Activated T-cell treated with anti-CD3 and anti-CD28 coated beads, Interleukin-2, amount 50 U/mL, for 72 hours (primary cell): ENCODE measurements around the gene TIGD7. TPM values are rescaled to one million over a fixed set of nuclear protein-coding genes. Genes with fewer than 3 reads are reported as not detected.

Experiments used
- ATAC-seq, 2 donors: fragments of 150-1000 bp; cut with Tn5 transposase; replicated peaks in 1 of 2; 2 replicates each; pipeline ENCODE4 v1.10.0; 2021; ENCODE audit warnings: moderate library complexity in 2 of 2, mild to moderate bottlenecking in 1 of 2
- DNase-seq, 2 donors: peaks; one replicate each; pipeline ENCODE4 v3.0.0; 2021 to 2022; ENCODE audit warnings: mixed read lengths in 1 of 2
- H3K27ac Mint-ChIP-seq: one replicate; pipeline ENCODE4 v1.8.0; 2022; ENCODE audit warnings: mild to moderate bottlenecking, moderate library complexity, mixed read lengths
- H3K27me3 Mint-ChIP-seq: one replicate; pipeline ENCODE4 v1.8.0; 2022; ENCODE audit warnings: low read depth, mixed read lengths
- H3K36me3 Mint-ChIP-seq, 2 donors: one replicate each; pipeline ENCODE4 v1.8.0; 2022; ENCODE audit warnings: mixed read lengths in 2 of 2, mild to moderate bottlenecking in 1 of 2; ENCODE audit not compliant: insufficient read depth in 2 of 2
- H3K4me1 Mint-ChIP-seq: one replicate; pipeline ENCODE4 v1.8.0; 2022; ENCODE audit warnings: low read depth, mixed read lengths
- H3K4me3 Mint-ChIP-seq, 2 donors: one replicate each; pipeline ENCODE4 v1.8.0; 2022; ENCODE audit warnings: mild to moderate bottlenecking in 2 of 2, mixed read lengths in 2 of 2, moderate library complexity in 2 of 2
- H3K9me3 Mint-ChIP-seq, 2 donors: one replicate each; pipeline ENCODE4 v1.8.0; 2022; ENCODE audit warnings: mixed read lengths in 2 of 2
- total RNA-seq, 2 donors: library from RNA; stranded (reverse); gene quantifications; one replicate each; pipeline ENCODE4 v1.2.3, GENCODE V29; 2022

The TIGD7 gene
- total RNA-seq, 2 donors from 2014 or later = 10.0 to 10.3 TPM

- no peak overlapping the region for H3K4me3 Mint-ChIP-seq
- ATAC-seq (no peak), DNase-seq (no peak)
- no peaks in the 10 kb centered on the region for H3K36me3 Mint-ChIP-seq
- no peaks in the 10 kb centered on the region for H3K9me3 Mint-ChIP-seq
- peaks cover 3% of the 10 kb centered on the region for H3K4me1 Mint-ChIP-seq
- H3K27me3 Mint-ChIP-seq = peaks cover 9% of the 10 kb centered on the region
- H3K27ac Mint-ChIP-seq = no peak overlapping the region
Observed at GRCh38 chr16:3249020-3249419, 56.2 kb downstream of the TIGD7 start.

Other genes starting within 250 kb of the TIGD7 start
- 1,000 to 10,000 TPM; 1,427 to 2,251 TPM for gene IL32, start 239.8 kb downstream of the TIGD7 start, total RNA-seq
- gene ZSCAN10, start 206.1 kb downstream of the TIGD7 start, total RNA-seq = under 1 TPM; 0.28 to 0.48 TPM
- under 1 TPM; 0.12 to 0.28 TPM for gene ZNF205, start 192.8 kb downstream of the TIGD7 start, total RNA-seq
- 10 to 100 TPM; 12.2 to 16.3 TPM for gene ZNF213, start 170.4 kb downstream of the TIGD7 start, total RNA-seq
- under 1 TPM in 1 of 2 donors, not detected in 1; 0.35 TPM for gene OR1F1, start 117.2 kb downstream of the TIGD7 start, total RNA-seq
- gene ZNF200, start 70.3 kb downstream of the TIGD7 start, total RNA-seq = 10 to 100 TPM; 14.8 to 15.5 TPM
- under 1 TPM; 0.14 to 0.21 TPM for gene MEFV, start 48.8 kb downstream of the TIGD7 start, total RNA-seq
- gene ZNF263, start 21.9 kb downstream of the TIGD7 start, total RNA-seq = 10 to 100 TPM; 26.0 to 30.7 TPM
- gene ZNF75A, start 67 bp upstream of the TIGD7 start, total RNA-seq = 10 to 100 TPM; 28.3 to 40.4 TPM
- gene OR2C1, start 50.5 kb upstream of the TIGD7 start, total RNA-seq = not detected
- 10 to 100 TPM; 17.8 to 20.5 TPM for gene ZSCAN32, start 95.6 kb upstream of the TIGD7 start, total RNA-seq
- 10 to 100 TPM; 11.4 to 12.2 TPM for gene ZNF174, start 95.8 kb upstream of the TIGD7 start, total RNA-seq
- 1 to 10 TPM; 3.8 to 4.5 TPM for gene ZNF597, start 138.1 kb upstream of the TIGD7 start, total RNA-seq
- gene NAA60, start 138.2 kb upstream of the TIGD7 start, total RNA-seq = 10 to 100 TPM; 58.5 to 69.7 TPM
- gene C16orf90, start 190.1 kb upstream of the TIGD7 start, total RNA-seq = not detected
- 10 to 100 TPM; 16.8 to 18.2 TPM for gene CLUAP1, start 195.6 kb upstream of the TIGD7 start, total RNA-seq